GM18907 (cell line): ENCODE measurements around the gene KLHL7.
"Not testable (repeated sequence)": the region's sequence is repeated elsewhere in the genome, so short reads cannot be mapped to it uniquely, and the experiment has no call there.

Source experiments
- ATAC-seq: cut with Tn5 transposase; IDR thresholded peaks from one replicate; pipeline ENCODE4 v1.9.1; 2021; ENCODE audit warnings: mild to moderate bottlenecking, moderate library complexity; ENCODE audit not compliant: unreplicated experiment

Gene KLHL7

DNA sequence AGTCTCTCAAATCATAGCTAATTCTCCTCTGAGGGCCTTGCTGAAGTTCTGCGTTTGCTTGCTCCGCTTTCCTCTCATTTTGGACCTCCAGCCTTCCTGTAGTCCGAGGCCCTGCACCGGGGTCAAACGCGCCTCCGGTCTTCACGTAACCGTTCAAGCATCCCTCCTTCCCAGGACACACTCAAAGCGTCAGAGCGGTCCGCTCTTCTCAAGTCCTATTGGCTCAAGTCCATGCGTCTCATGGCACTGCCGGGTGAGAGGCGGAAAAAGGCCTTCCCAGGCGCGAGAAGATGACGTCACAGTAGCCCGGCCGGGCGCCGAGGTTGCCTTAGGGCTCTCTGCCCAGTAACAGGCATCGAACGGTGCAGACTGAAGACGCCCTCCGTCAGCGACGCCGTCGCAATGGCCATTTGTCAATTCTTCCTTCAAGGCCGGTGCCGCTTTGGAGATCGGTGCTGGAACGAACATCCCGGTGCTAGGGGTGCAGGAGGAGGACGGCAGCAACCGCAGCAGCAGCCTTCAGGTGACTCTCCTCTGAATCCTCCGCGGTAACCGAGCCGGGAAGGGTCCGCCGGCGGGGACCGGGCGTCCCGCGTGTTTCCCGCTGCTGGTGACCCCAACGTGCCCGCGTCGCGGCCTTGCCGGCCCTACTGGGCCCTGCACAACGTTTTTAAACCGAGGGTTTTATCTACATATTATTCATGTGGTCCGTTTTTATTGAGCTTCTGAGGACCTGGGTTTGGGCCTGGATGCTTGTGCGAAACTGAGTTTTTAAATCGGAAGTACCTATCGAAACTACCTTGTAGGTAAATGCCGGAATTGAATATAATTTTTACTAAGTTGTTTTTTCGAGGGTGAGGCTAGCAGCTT lies 76.3 kb downstream of the KLHL7 start, which contains the start of gene NUP42:
TSS of gene NUP42 (plus strand) at position 365 of the 870 bp plus-strand sequence. CDS start at position 403, 38 bp downstream.
- peak; percentile 94 for ATAC-seq

DNA sequence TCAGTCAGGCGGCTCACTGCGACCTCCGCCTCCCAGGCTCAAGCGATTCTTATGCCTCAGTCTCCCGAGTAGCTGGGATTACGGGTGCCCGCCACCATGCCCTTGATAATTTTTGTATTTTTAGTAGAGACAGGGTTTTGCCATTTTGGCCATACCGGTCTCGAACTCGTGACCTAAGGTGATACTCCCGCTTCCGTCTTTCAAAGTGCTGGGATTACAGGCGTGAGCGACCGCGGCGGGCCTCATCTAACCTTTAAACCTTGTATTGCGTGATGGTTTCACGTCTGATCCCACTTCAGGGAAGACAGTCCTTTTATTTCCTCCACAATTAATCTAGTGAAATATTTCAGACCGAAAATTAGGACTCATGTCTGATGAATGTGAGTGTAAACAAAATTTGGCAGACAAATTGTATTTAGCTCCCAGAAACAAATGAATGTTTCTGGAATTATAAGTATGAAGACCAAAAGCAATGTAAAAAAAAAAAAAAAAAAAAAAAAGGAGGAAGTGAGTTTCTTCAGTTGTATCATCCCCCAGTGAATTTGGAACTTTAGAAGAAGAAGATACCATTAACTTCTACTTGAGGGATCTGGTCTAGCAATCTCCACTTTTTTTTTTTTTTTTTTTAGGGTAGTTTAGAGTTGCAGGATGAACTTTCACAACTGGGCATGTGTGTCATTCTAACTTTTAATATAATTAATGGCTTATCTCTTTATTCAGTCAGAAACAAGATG lies 77.9 kb downstream of the KLHL7 start:
- no peak for ATAC-seq

DNA sequence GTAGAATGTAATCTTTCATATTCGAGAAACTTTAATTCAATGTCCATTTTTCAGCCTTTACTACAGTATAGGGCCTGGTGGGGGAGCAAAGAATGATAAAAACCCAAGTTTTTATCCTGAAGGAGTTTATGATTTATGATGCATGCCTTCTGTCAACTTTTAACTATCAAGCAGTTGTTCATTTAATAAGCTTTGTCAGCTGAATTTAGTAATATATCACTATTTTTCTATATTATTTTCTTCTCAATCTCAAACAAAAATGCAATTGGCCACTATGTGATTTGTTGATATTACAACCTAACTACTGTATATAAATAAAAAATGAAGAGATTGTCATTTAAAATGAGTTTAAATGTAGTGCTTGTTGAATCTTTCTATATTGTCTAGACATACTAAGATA lies 78.7 kb downstream of the KLHL7 start:
- no peak for ATAC-seq

DNA sequence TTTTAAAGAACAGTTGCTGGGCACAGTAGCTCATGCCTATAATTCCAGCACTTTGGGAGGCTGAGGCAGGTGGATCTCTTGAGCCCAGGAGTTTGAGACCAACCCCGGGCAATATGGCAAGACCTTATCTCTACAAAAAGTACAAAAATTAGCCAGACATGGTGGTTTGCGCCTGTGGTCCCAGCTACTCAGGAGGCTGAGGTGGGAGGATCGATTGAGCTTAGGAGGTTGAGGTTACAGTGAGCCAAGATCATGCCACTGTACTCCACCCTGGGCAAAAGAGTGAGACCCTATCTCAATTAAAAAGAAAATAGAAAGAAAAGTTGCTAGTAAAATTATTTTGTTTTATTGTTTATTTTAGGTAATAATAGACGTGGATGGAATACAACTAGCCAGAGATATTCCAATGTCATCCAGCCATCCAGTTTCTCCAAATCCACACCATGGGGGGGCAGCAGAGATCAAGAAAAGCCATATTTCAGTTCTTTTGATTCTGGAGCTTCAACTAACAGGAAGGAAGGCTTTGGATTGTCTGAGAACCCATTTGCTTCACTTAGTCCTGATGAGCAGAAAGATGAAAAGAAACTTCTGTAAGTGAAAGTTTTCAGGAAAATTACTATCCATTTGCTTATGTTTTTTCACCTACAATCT lies 79.2 kb downstream of the KLHL7 start:
- no peak for ATAC-seq

DNA sequence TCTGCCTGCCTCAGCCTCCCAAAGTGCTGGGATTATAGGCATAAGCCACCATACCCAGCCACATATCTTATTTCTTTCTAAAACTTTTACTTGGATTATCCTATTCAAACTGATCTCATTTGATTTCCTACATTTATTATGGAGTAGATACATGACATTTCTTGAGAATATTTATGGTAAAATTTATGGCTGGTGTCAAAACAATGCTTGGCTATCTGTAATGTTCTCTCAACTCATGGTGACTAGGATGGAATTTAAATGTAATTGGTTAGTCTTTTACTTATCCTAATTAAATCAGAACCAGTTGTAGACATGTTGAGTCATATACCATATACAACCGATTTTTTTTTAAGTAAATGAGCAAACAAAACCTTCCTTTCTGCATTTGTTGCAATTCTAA lies 80.4 kb downstream of the KLHL7 start:
- no peak for ATAC-seq

DNA sequence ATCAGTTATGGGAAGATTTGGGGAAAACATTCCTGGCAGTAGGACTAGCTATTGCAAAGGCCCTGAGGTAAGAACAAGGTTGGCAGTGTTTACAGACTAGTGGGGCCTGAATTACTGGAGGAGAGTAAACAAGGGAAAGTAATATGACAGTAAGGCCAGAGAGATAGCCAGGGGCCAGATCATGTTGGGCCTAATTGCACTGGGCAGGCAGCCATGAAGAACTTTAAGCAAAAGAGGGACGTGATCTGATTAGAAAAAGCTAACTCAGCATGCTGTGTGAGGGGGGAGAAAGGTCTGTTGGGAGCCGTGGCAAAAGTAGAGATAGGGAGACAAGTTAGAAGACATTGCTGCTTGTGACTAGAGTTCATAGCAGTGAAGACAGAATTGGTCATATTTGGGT lies 85.4 kb downstream of the KLHL7 start:
- ATAC-seq: no peak

DNA sequence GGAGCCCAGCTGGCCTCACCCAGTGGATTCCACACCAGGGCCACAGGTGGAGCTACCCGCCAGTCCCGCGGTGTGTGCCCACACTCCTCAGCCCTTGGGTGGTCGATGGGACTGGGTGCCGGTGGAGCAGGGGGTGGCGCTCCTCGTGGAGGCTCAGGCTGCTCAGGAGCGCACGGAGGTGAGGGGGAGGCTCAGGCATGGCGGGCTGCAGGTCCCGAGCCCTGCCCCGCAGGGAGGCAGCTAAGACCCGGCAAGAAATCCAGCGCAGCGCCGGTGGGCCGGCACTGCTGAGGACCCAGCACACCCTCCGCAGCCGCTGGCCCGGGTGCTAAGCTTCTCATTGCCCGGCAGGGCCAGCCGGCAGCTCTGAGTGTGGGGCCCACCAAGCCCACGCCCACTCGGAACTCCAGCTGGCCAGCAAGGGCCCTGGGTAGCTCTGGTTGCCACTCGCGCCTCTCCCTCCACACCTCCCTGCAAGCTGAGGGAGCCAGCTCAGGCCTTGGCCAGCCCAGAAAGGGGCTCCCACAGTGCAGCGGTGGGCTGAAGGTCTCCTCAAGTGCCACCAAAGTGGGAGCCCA lies 88.2 kb downstream of the KLHL7 start:
- not testable (repeated sequence) for ATAC-seq

DNA sequence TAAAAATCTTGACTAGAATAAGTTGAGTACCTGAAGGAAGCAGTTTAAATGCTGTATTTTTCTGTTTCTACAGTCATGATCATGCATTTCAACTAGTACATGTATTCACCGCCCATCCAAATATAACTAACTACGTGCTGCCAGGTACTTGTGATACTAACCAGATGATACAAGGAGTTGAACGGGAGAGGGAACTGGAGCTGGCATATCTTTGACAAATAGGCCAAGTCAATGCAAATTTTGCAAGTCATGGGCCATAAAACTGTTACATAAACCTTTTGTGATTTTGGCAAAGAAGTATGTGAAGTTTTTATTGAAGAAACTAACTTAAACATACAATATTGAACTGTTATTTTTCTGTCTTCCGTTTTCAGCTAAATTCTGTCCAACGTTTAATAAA lies 90.7 kb downstream of the KLHL7 start:
- ATAC-seq: no peak

DNA sequence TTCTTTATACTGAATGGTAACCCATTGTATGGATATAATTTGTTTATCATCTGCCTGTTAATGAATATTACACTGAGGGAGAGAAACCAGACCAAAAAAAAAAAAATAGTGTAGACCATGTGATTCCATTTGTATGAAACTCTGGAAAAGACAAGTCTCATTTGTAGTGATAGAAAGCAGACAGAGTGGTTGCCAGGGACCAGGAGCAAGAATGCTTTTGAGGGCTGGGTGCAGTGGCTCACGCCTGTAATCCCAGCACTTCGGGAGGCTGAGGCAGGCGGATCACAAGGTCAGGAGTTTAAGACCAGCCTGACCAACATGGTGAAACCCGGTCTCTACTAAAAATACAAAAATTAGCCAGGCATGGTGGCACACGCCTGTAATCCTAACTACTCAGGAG lies 92.2 kb downstream of the KLHL7 start:
- not testable (repeated sequence) for ATAC-seq

DNA sequence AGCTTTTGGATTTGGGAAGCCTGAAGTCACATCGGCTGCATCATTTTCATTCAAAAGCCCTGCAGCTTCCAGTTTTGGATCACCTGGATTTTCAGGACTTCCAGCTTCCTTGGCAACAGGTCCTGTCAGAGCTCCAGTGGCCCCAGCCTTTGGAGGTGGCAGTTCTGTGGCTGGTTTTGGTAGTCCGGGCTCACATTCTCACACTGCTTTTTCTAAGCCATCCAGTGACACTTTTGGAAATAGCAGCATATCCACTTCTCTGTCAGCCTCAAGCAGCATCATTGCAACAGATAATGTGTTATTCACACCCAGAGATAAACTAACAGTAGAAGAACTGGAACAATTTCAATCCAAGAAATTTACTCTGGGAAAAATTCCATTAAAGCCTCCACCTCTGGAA lies 94.7 kb downstream of the KLHL7 start:
- ATAC-seq: no peak

DNA sequence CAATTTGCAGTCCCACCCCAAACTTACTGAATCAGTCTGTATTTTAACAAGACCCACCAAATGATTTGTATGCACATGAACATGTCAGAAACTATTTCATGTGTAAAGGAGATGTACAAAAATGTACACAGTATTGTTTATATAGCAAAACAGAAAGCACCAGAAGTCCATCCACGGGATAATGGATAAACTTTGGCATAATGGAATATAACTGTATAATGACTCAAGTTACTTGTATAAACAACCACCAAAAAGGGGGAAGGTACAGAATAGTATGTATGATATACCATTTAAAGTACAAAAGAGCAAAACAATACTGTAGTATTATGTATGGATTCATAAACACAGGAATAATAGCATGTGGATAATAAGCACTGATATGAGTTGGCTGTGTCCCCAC lies 98.7 kb downstream of the KLHL7 start:
- no peak for ATAC-seq

DNA sequence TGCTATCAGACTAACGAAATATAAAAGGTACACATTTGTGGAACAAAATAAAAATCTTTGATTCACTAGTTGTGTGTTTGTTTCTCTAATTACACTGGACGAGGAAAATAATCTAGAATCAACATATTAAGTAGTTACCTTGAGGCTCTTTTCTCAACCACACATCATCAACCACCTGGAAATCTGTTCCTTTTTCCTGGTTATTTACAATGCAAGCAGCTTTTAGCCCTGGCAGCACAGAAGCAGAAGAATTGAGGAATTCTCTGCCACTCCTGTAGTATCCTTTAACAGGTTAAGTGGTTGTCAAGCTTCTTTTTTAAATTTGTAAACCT lies 100.0 kb downstream of the KLHL7 start:
- no peak for ATAC-seq

DNA sequence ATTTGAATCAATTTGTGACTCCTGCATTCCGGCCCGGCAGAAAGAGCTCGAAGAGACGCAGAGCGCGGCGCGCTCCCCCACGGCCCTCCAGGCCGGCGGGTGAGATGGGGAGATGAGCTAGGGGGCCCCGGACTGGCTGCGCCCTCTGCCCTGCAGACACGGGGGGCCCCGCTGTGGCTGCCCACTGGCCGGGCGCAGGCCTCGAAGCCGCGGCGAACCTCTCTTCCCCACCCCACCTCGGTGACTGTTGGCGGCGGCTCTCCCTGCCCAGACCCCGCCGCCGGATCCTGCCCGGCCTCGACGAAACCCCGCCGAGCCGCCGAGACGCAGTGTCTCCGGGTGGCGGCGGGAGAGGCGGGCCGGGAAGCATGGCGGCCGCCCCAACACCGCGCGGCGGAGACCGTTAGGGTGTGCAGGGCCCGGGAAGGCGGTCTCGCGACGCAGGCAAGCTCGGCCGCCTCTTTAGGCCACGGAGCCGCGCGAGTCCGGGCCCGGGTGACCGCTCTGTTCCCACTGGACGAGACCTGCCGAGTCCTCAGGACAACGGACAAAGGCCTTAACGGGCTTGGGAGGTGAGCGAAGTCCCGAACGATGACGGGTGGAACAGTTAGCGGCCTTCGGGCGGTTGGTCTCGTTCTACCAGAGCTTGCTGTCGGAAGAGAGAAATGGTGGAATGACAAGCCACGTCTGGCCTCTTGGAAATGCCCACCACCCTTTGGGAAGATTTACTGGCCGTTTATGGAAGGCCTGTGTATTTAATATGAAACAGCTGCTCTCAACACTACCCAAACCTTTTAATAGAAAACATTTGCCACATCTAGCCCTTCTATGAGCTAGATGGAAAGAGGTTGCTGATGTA lies 100.6 kb downstream of the KLHL7 start:
- ATAC-seq: peak; percentile 77

DNA sequence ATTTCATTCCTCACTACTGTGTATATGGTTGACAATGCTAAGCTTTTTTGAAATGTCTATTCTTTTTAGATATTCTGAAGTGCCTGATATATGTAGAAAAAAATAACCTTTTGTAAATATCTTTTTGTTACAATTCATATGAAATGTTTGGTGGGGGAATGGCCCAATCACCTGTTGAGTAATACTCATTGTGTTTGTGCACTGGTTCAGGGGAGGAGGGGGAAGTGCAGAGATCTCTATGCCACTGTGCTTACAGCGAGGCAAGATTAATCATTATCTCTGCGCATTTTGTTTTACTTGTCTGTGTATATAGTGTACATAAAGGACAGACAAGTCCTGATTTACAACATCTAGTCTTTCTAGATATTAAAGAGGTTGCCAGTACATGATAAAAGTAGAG lies 101.4 kb downstream of the KLHL7 start:
- ATAC-seq: no peak

DNA sequence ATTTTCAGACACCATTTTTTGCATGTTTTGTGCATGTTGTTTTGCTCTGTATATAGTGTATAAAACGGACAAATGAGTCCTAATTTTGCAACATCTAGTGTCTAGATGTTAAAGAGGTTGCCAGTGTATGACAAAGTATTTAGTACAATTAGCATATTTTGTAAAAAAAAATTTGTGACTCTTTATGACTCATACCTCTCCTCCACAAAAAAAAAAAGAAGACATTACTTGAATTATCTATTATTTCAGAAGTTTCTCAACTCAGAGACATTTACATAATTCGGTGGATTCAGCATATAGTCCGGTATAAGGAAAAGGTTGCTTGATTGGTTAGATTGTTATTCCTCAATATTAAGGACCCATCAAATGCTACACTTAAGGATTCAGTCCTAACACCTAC lies 102.3 kb downstream of the KLHL7 start:
- no peak for ATAC-seq

DNA sequence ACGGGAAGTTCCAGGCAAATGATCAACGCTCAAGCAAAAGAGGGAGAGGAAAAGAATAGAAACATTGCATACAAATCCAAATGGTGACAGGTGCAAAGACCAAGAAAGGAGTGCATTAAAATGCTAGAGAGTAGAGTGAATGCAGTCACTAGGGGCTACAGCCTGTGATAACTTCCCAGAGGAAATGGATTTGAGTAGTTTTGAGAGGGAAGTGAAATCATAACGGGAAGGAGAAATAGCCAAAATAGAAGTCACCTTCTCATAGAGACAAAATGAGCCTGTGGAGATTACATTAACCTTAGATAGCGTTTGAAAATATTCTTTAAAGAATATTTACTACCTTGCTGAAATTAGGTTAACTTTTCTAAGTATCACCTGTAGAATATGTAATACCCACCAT lies 102.7 kb downstream of the KLHL7 start:
- no peak for ATAC-seq

DNA sequence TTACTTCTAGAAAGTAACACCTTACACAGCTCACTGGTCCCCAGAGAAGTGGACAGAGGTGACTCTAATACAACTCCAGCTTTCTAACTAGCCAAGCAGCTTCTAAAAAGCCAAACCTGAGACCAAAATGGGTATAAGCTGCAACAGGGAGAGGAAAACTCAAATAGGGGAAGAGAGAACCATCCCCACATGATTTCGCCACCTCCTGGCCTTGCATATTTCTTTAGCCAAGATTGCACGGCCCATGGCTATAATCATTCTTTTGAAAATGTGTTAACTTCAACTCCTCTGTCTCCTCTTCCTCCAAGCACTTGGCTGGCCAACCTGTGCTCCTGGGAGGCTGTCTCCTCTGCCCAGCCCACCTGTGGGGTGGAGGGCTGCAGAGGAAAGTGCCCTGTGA lies 104.9 kb downstream of the KLHL7 start:
- no peak for ATAC-seq

DNA sequence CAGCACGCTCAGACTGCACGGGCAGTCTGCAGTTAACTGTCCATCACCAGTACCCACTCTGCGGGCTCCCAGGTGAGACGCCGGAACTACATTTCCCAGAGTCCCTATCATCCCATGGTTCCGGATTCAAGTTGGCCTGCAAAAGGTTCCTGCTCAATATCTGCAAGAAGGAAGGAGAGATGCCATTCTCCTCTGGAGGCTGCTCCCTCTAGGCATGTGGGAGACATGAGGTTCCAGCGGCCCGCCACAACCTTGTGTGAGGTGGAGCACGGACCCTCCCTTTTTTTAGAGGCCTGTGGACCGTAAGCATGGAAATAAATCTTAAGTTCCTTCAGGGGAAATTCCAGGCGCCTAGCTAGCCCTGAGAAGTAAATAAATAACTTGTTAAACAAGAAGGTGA lies 106.0 kb downstream of the KLHL7 start:
- ATAC-seq: no peak

DNA sequence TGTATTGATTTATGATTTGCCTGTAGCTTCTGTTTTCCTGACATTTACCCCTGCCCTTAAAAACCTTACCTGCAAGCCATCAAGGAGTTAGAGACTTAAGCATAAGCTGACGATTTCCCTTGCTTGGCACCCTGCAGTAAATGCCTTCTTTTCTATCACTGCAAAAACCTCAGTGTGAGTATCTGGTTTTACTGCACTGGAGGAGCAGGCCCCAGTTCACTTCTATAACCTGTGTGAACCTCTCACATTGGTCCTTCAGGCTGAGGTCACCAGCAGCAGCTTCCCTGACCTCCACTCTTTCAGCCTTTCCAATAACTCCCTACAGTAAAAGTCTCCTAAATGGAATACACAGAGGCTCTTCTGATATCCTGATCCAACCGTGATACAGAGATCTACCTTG lies 106.8 kb downstream of the KLHL7 start:
- ATAC-seq: no peak

DNA sequence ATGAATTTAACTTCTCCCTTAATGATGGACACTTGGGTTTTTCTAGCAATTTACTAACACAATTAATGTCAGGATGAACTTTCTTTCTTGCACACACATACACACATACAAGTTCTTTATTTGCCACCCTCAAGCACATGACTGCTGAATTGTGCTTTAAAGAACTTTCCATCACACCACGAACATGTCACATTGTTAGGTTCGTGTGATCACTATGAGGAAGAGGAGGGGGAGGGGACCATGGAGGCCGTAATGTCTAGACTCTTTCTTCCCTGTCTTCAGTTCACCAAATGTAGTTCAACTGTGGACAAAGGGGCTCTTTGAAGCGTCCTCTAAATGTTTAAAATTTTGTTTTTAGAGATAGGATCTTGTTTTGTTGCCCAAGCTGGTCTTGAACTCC lies 107.3 kb downstream of the KLHL7 start:
- ATAC-seq: no peak

DNA sequence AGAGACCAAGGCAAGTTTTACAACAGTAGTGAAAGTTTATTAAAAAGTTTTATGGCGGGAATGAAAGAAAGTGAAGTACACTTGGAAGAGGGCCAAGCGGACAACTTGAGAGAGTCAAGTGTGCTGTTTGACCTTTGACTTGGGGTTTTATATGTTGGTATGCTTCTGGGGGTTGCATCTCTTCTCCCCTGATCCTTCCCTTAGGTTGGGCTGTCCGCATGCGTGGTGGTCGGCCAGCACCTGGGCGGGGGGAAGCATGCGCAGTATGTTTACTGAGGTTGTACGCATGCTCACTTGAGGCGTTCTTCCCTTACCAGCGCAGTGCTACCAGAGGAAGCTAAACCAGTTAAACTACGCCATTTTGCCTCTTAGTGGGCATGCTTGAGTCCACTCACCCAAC lies 108.2 kb downstream of the KLHL7 start:
- no peak for ATAC-seq
